Upper lobe of right lung (tissue), 1 donor: Measurements from ENCODE around the gene PRCP. TPM values are rescaled to one million over a fixed set of nuclear protein-coding genes. Genes with fewer than 3 reads are reported as not detected.
A peak's percentile ranks its signal among the peaks of the same experiment; 100 is the strongest.

Source experiments
- ATAC-seq: fragments of 200-7000 bp; cut with Tn5 transposase; one replicate; pipeline ENCODE4 v1.9.1; 2020; ENCODE audit warnings: mild to moderate bottlenecking, moderate library complexity
- DNase-seq: peaks from one replicate; pipeline ENCODE4 v3.0.0-alpha.2; 2020
- H3K27ac ChIP-seq: fragments of 200-600 bp; one replicate; pipeline ENCODE4 v1.8.0; 2022
- H3K27me3 ChIP-seq: fragments of 200-600 bp; one replicate; pipeline ENCODE4 v1.8.0; 2022; ENCODE audit warnings: mild to moderate bottlenecking
- H3K36me3 ChIP-seq: fragments of 200-600 bp; one replicate; pipeline ENCODE4 v1.8.0; 2022
- H3K4me1 ChIP-seq: fragments of 200-600 bp; one replicate; pipeline ENCODE4 v1.8.0; 2022
- H3K4me3 ChIP-seq: fragments of 200-600 bp; one replicate; pipeline ENCODE4 v1.8.0; 2022; ENCODE audit warnings: mild to moderate bottlenecking
- H3K9me3 ChIP-seq: fragments of 200-600 bp; one replicate; pipeline ENCODE4 v1.8.0; 2022
- intact Hi-C: fragments of 100-400 bp; cut with DNase I; formaldehyde crosslinking; loops from one replicate; pipeline ENCODE4 v1.11.0; 2022
- total RNA-seq: library from RNA; stranded (reverse); fragmentation: NEBNext Ultra II Directional; extraction: Animal tissue kit (Norgen Biotek cat#: 25700); gene quantifications from one replicate; pipeline ENCODE4 v1.2.1, GENCODE V29; 2021
- TF ChIP-seq, protein P1 (sequence below): fragments of 200-600 bp; IDR thresholded peaks from one replicate; pipeline ENCODE4 v1.8.0; 2022; ENCODE audit warnings: antibody characterized with exemption
- donor health status: DM: no; HTN: yes; CAD: no; lungs with severe emphysema.

PRCP gene
- total RNA-seq, 1 donor from 2014 or later = 91.3 TPM

- Histone ChIP-seq H3K27me3 (no peaks in the 10 kb centered on the region), H3K4me1 (peaks cover 25% of the 10 kb centered on the region), H3K27ac (no peak overlapping the region), H3K36me3 (no peaks in the 10 kb centered on the region), H3K4me3 (peak overlapping the region; percentile 68), H3K9me3 (no peaks in the 10 kb centered on the region)
- intact Hi-C loops = no loop called here
- DNase-seq = no peak
- TF ChIP-seq, protein P1, sequence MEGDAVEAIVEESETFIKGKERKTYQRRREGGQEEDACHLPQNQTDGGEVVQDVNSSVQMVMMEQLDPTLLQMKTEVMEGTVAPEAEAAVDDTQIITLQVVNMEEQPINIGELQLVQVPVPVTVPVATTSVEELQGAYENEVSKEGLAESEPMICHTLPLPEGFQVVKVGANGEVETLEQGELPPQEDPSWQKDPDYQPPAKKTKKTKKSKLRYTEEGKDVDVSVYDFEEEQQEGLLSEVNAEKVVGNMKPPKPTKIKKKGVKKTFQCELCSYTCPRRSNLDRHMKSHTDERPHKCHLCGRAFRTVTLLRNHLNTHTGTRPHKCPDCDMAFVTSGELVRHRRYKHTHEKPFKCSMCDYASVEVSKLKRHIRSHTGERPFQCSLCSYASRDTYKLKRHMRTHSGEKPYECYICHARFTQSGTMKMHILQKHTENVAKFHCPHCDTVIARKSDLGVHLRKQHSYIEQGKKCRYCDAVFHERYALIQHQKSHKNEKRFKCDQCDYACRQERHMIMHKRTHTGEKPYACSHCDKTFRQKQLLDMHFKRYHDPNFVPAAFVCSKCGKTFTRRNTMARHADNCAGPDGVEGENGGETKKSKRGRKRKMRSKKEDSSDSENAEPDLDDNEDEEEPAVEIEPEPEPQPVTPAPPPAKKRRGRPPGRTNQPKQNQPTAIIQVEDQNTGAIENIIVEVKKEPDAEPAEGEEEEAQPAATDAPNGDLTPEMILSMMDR = no peak
- ATAC-seq = no peak
These were observed 927 bp downstream of the PRCP start for GRCh38 chr11:82899186-82899820.

- Histone ChIP-seq H3K9me3 (no peaks in the 10 kb centered on the region), H3K27me3 (no peaks in the 10 kb centered on the region), H3K4me1 (peaks cover 25% of the 10 kb centered on the region), H3K36me3 (no peaks in the 10 kb centered on the region), H3K4me3 (peak overlapping the region; percentile 68), H3K27ac (no peak overlapping the region)
- intact Hi-C loops = no loop called here
- ATAC-seq (no peak), DNase-seq (no peak)
- TF ChIP-seq, protein P1 = no peak
These were observed 2.0 kb downstream of the PRCP start for GRCh38 chr11:82898241-82898640.

DNA sequence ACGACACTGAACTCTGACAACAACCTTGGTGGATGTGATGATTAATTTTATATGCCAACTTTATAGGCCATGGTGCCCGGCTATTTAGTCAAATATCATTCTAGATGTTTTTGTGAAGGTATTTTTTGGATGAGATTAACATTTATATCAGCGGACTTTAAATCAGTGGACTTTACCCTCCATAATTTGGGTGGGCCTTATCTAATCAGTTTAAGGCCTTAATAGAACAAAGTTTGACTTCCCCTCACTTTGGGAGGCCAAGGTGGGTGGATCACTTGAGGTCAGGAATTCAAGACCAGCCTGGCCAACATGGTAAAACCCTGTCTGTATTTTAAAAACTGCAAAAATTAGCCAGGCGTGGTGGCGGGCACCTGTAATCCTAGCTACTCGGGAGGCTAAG, 4.0 kb downstream of the PRCP start:
- no peaks in the 10 kb centered on the region for H3K9me3 ChIP-seq
- no peak overlapping the region for H3K27ac ChIP-seq
- ATAC-seq = no peak
- H3K36me3 ChIP-seq = no peaks in the 10 kb centered on the region
- no peaks in the 10 kb centered on the region for H3K27me3 ChIP-seq
- no peak for DNase-seq
- H3K4me1 ChIP-seq = peaks cover 27% of the 10 kb centered on the region
- intact Hi-C loops = no loop called here
- H3K4me3 ChIP-seq = no peak overlapping the region
- TF ChIP-seq, protein P1 = no peak

DNA sequence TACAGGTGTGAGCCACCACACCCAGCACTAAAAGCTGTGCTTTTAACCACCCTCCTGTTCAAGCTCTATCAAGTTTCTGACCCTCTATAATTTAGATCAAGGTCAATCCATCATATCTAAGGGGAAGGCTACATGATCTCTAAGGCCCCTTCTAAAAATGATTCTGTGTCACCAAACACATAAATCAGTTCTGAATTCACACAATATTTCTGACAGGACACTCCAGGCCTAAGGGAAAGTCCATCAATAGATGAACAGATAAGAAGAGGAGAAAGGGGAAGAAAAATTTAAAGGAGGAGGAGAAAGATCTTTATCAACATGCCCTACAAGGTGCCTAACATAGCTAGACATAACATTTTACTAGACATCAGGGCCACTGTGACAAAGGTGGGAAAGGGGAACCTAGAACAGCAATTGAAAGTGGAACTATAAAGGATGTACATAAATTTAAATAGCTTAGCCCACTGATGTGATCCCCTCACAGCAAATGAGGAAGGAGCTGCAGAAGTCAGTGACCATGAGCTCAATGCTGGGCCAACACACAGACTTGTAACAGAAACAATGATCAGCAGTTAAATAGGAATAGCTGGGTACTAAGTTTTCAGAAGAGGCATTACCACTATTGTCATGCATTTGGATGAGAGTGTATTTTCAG, 4.7 kb downstream of the PRCP start:
- H3K36me3 ChIP-seq = no peaks in the 10 kb centered on the region
- H3K27me3 ChIP-seq = no peaks in the 10 kb centered on the region
- TF ChIP-seq, protein P1 = no peak
- intact Hi-C loops = no loop called here
- H3K4me3 ChIP-seq = no peak overlapping the region
- H3K4me1 ChIP-seq = peaks cover 27% of the 10 kb centered on the region
- ATAC-seq (peak; percentile 7), DNase-seq (no peak)
- H3K27ac ChIP-seq = no peak overlapping the region
- H3K9me3 ChIP-seq = no peaks in the 10 kb centered on the region

- intact Hi-C loops = no loop called here
- no peak overlapping the region for H3K4me3 ChIP-seq
- H3K27ac ChIP-seq = no peak overlapping the region
- H3K4me1 ChIP-seq = peaks cover 11% of the 10 kb centered on the region
- TF ChIP-seq, protein P1 = no peak
- H3K36me3 ChIP-seq = no peaks in the 10 kb centered on the region
- H3K27me3 ChIP-seq = no peaks in the 10 kb centered on the region
- ATAC-seq (no peak), DNase-seq (no peak)
- no peaks in the 10 kb centered on the region for H3K9me3 ChIP-seq
These were observed 7.5 kb downstream of the PRCP start for GRCh38 chr11:82892611-82893169.
